ENCODE data around the gene INPP5D. TPM values are rescaled to one million over a fixed set of nuclear protein-coding genes. Genes with fewer than 3 reads are reported as not detected.

The INPP5D gene
- total and polyA plus RNA-seq, 8 donors, result 3.7 to 564 (median 8.5) TPM

- Histone ChIP-seq H3K9me3 (no peaks in the 10 kb centered on the region), H3K4me1 (peaks cover 0 to 5% (median 0%) of the 10 kb centered on the region in 4 donors), H3K4me3 (no peak overlapping the region), H3K27me3 (no peaks in the 10 kb centered on the region), H3K27ac (no peak overlapping the region), H3K36me3 (no peaks in the 10 kb centered on the region)
- intact Hi-C loops (cut with DNase I; ENCODE audit: low total_unique reads), result no loop called here
- no peak for DNase-seq
- 73 to 81% (median 75%) methylated on average over 7 of the region's 7 CpGs for WGBS, 5 donors
- TF ChIP-seq POLR2A (IDR thresholded peaks at IDR 0.05), result no peak
- TF ChIP-seq POLR2AphosphoS5 (IDR thresholded peaks at IDR 0.05), result no peak
- TF ChIP-seq, protein P1, sequence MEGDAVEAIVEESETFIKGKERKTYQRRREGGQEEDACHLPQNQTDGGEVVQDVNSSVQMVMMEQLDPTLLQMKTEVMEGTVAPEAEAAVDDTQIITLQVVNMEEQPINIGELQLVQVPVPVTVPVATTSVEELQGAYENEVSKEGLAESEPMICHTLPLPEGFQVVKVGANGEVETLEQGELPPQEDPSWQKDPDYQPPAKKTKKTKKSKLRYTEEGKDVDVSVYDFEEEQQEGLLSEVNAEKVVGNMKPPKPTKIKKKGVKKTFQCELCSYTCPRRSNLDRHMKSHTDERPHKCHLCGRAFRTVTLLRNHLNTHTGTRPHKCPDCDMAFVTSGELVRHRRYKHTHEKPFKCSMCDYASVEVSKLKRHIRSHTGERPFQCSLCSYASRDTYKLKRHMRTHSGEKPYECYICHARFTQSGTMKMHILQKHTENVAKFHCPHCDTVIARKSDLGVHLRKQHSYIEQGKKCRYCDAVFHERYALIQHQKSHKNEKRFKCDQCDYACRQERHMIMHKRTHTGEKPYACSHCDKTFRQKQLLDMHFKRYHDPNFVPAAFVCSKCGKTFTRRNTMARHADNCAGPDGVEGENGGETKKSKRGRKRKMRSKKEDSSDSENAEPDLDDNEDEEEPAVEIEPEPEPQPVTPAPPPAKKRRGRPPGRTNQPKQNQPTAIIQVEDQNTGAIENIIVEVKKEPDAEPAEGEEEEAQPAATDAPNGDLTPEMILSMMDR (IDR thresholded peaks at IDR 0.05), result no peak
- no peak for TF ChIP-seq EP300 (IDR thresholded peaks at IDR 0.05)
These were observed 55.0 kb downstream of the INPP5D start for GRCh38 chr2:233115121-233115520.

DNA sequence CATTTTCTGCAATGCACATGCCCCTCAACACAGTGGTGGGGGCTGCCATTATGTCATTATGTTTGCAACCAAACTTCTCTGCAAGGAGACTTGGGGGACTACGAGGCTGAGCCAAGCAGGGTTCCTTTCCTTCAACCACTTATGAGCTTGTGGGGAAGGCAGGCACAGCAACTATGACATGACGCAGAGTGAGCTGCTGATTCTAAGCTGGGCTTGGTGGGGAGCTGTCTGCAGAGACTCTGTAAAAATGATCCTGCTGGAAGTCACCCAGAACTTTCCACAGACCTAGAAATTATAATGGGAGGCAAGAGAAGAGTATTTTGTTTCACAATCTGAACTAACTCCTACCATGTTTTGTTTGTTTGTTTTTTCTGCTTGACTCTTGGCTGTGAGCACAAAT lies 55.6 kb downstream of the INPP5D start:
- DNase-seq, result no peak
- H3K27me3 ChIP-seq, result no peaks in the 10 kb centered on the region
- peaks cover 0 to 5% (median 0%) of the 10 kb centered on the region in 4 donors for H3K4me1 ChIP-seq
- H3K27ac ChIP-seq, result no peak overlapping the region
- TF ChIP-seq POLR2AphosphoS5 (IDR thresholded peaks at IDR 0.05) (no peak), POLR2A (IDR thresholded peaks at IDR 0.05) (no peak), EP300 (IDR thresholded peaks at IDR 0.05) (no peak)
- TF ChIP-seq, protein P1 (IDR thresholded peaks at IDR 0.05), result no peak
- H3K4me3 ChIP-seq, result no peak overlapping the region
- H3K9me3 ChIP-seq, result no peaks in the 10 kb centered on the region
- no peaks in the 10 kb centered on the region for H3K36me3 ChIP-seq
- intact Hi-C loops (cut with DNase I; ENCODE audit: low total_unique reads), result no loop called here
- 45 to 55% (median 49%) methylated on average over 2 of the region's 2 CpGs for WGBS, 5 donors

DNA sequence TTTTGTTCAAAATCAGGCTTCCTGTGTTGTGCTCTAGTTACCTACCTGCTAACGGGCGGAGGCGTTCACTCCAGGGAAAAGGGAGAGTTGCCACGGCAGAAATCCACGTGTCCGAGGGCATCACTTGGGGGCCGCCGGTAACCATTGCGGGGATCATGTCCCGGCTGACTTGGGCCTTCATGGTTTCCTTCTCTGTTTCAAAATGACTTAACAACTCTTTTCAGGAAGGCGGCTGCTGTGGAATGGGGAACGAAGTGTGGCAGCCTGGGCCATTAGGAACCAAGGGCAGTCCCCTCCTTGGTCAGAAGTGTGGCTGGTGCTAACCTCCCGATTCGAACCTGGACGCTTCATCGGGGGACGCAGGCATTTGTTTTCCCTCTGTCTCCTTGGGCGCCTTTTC lies 56.8 kb downstream of the INPP5D start:
- no peak for TF ChIP-seq EP300 (IDR thresholded peaks at IDR 0.05)
- no peak for TF ChIP-seq POLR2A (IDR thresholded peaks at IDR 0.05)
- TF ChIP-seq POLR2AphosphoS5 (IDR thresholded peaks at IDR 0.05), result no peak
- TF ChIP-seq, protein P1 (IDR thresholded peaks at IDR 0.05), result no peak
- Histone ChIP-seq H3K27me3 (no peaks in the 10 kb centered on the region), H3K4me3 (no peak overlapping the region), H3K9me3 (no peaks in the 10 kb centered on the region), H3K36me3 (peaks cover 0 to 3% (median 0%) of the 10 kb centered on the region in 4 donors), H3K27ac (no peak overlapping the region), H3K4me1 (peaks cover 0 to 5% (median 0%) of the 10 kb centered on the region in 4 donors)
- WGBS, 5 donors, result 83 to 88% (median 85%) methylated on average over 18 of the region's 18 CpGs
- intact Hi-C loops (cut with DNase I; ENCODE audit: low total_unique reads), result no loop called here
- DNase-seq, result no peak

DNA sequence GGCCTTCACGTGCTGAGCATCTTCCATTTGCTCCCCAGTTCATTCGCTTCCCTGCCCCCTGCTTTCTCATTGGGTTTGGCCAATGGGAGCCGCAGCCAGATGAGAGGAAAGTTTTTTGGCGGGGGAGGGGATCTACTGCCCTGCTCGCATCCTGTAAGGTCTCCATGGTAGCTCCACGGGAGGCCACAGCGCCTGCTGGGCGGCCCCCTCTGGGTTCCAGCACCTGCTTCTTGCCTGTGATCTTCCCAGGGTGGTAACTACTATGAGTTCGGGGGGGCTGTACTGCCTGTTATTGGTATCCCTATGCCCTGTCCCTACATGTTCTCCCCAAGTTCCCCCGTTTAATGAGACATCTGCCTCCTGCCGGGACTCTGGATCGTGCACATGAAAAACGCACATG lies 57.2 kb downstream of the INPP5D start:
- no peak for DNase-seq
- peaks cover 0 to 5% (median 0%) of the 10 kb centered on the region in 4 donors for H3K4me1 ChIP-seq
- H3K9me3 ChIP-seq, result no peaks in the 10 kb centered on the region
- intact Hi-C loops (cut with DNase I; ENCODE audit: low total_unique reads), result no loop called here
- no peaks in the 10 kb centered on the region for H3K27me3 ChIP-seq
- TF ChIP-seq EP300 (IDR thresholded peaks at IDR 0.05) (no peak), POLR2AphosphoS5 (IDR thresholded peaks at IDR 0.05) (no peak), POLR2A (IDR thresholded peaks at IDR 0.05) (no peak)
- TF ChIP-seq, protein P1 (IDR thresholded peaks at IDR 0.05), result no peak
- WGBS, 5 donors, result 77 to 80% (median 79%) methylated on average over 13 of the region's 13 CpGs
- no peak overlapping the region for H3K4me3 ChIP-seq
- H3K27ac ChIP-seq, result no peak overlapping the region
- H3K36me3 ChIP-seq, result peaks cover 0 to 7% (median 2%) of the 10 kb centered on the region in 4 donors

Data from stomach (tissue), 9 donors.